PC-9 (cell line): ENCODE data around the gene NUDCD3.
"Not testable (repeated sequence)": the region's sequence is repeated elsewhere in the genome, so short reads cannot be mapped to it uniquely, and the experiment has no call there.

Experiments used
- CTCF ChIP-seq: fragments of 200-600 bp; sonication (generic); conservative IDR thresholded peaks from 2 replicates; pipeline ENCODE4 v1.6.1; 2017; ENCODE audit warnings: mixed run types, antibody characterized with exemption, mild to moderate bottlenecking, moderate library complexity
- EZH2 ChIP-seq: fragments of 200-600 bp; sonication (generic); IDR thresholded peaks from 2 replicates; pipeline ENCODE4 v1.8.0; 2017; ENCODE audit warnings: antibody characterized with exemption, low read depth

DNA sequence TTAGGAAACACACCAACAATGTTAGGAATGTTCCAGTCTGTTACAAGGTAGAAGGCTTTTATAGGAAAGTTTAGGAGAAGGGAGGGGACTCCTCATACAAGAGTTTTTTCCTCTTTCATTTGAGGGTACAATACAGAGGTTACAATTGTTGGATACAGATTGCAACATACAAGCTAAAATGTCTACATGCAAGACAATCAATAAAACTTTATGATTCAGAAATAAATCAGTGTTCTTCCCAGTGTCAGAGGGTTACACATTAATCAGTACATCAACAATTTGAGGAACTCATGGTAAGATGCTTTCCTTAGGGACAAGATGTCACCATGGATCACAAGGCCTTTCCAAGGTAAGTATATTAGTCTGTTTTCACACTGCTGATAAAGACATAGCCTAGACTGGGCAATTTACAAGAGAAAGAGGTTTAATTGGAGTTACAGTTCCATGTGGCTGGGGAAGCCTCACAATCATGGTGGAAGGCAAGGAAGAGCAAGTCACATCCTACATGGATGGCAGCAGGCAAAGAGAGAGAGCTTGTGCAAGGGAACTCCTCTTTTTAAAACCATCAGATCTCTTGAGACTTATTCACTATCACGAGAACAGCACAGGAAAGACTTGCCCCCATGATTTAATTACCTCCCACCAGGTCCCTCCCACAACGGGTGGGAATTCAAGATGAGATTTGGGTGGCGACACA is 16.3 kb upstream of the NUDCD3 start:
- TF ChIP-seq CTCF, EZH2: not testable (repeated sequence)
